Neural progenitor cell (in vitro differentiated cells): ENCODE data around the gene FBXW8.

Experiments
- CTCF ChIP-seq: fragments of 200-600 bp; sonication (generic); IDR thresholded peaks from 2 replicates; pipeline ENCODE4 v1.5.1; 2017; ENCODE audit warnings: antibody characterized with exemption, mild to moderate bottlenecking
- EZH2 ChIP-seq: fragments of 200-600 bp; sonication (generic); IDR thresholded peaks from 2 replicates; pipeline ENCODE4 v1.6.1; 2017; ENCODE audit warnings: antibody characterized with exemption, mild to moderate bottlenecking, moderate library complexity
- EZH2phosphoT487 ChIP-seq: fragments of 200-600 bp; sonication (generic); IDR thresholded peaks from 2 replicates; pipeline ENCODE4 v1.6.1; 2017; ENCODE audit warnings: antibody characterized with exemption

DNA sequence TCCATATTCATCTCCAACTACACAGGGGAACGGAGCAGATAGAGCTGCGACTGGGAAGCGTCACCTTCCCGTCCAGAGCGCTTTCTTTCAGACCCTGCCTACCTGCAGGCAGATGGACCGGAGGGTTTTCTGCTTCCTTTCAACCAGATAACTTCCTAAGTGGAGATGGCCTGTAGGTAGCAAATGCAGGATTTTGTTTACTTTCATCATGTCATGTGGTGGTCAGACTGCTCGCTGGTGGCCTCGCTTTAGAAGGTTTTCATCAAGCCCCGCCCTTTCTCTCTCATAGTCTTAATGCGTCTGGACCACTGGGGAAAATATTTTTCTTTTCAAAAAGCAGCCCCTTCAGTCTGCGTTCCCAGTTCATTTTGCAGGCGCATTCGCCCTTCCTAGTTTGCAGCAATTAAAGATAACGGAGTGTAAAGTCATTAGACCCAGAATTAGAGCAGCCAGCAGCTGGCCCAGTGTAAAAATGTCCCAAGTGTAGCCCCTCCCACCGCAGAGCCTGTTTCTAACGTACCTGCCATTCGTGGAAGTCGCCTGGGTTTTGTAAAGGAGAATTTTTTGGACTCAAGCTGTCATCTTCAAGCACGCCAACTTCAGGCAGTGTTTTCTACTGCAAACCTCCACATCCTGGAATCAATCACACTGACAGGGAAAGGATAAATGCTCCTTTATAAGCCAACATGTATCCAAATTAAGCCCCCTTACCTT is 119.6 kb downstream of the FBXW8 start:
- TF ChIP-seq EZH2: no peak
- no peak for TF ChIP-seq CTCF
- no peak for TF ChIP-seq EZH2phosphoT487
